GM19468 (cell line): Measurements from ENCODE around the gene RASA1.

Source experiments
- ATAC-seq: cut with Tn5 transposase; IDR thresholded peaks from one replicate; pipeline ENCODE4 v1.9.1; 2021; ENCODE audit warnings: mild to moderate bottlenecking, moderate library complexity, moderate number of reproducible peaks; ENCODE audit not compliant: unreplicated experiment; ENCODE audit errors: extremely low read depth

The RASA1 gene

DNA sequence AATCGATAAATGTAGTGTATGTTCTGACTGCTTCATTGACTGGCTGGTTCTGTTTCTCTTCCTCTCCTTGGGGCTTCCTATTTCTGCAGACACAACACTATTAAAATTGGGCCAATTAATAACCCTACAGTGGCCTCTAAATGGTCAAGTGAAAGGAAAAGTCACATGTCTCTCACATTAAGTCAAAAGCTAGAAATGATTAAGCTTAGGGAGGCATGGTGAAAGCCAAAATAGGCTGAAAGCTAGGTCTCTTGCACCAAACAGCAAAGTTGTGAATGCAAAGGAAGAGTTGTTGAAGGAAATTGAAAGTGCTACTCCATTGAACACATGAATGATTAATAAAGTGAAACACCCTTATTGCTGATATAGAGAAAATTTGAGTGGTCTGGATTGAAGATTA, 86.8 kb downstream of the RASA1 start:
- peak; percentile 70 for ATAC-seq

- no peak for ATAC-seq
Observed at GRCh38 chr5:87359106-87359505, 91.4 kb downstream of the RASA1 start.

GRCh38 chr5:87360132-87360531, 92.4 kb downstream of the RASA1 start:
- ATAC-seq, result no peak

DNA sequence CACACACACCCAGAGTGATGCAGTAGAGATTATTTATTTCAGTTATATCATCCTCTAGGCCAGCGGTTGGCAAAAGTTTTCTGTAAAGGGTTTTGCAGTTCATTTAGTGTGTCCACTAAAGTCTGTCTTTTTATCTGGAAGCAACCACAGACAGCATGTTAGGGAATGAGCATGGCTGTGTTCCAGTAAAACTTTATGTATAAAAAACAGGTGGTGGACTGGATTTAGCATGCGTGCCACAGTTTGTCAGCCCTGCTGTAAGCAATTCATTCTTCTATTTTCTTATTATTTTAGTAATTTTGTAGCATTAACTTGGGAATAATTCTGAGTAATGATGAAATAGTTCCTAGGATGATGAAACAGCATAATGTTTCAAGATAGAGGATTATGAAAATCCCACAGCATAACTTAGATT, 93.4 kb downstream of the RASA1 start:
- no peak for ATAC-seq

GRCh38 chr5:87361536-87362213, 94.0 kb downstream of the RASA1 start:
- no peak for ATAC-seq

DNA sequence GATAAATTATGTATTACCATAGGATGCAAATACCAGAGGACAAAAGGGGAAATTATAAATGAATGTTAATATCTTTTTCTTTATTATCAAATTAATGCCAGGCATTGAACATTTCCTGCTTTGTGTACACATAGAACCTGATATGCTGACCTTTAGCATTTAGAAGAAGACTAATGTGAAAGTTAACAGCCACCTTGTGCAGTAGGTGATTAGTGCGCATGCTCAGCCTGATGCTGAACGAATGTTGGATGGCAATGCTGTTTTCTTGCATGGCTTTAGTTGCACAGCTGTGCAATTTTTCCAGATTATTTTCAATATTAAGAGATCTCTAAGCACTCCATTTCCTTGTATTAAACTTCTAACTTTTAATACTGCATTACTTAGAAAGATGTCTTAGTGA, 99.6 kb downstream of the RASA1 start:
- ATAC-seq, result no peak

DNA sequence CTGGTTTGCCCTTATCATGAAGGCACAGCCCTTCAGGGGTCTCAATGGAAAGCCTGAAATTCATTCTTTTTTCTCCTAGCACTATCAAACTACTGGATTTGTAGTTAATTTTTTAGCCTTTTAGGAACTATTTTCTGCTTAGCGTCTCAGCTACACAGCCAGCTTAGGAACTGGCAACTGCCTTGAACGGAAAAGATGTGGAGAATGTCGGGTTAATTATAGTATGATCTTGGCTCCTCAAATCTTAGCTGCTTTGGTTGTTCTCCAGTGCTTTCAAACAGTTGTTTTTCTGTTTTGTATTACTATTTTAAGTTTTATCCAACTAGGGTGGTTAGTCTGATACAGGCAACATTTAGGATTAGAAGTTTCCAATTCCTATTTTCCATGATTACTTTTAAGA, 100.9 kb downstream of the RASA1 start:
- no peak for ATAC-seq

- no peak for ATAC-seq
Observed at GRCh38 chr5:87369431-87369830, 101.7 kb downstream of the RASA1 start.

- ATAC-seq, result no peak
Observed at GRCh38 chr5:87372705-87373104, 105.0 kb downstream of the RASA1 start.

DNA sequence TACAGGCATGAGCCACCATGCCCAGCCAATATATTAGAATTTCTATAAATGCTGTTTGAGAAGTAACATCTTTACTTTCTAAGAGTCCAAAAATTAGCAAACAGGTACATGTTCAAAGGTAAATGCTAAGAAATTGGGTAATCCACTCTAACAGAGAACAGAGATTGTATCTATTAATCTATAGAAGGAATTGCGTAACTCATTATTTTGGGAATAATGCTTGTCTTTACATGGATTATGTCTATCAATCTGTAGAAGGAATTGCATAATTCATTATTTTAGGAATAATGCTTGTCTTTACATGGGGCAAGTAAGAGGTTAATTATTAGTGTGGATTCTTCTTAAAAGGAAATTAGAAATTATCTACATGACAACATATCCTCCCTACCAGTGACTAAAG, 114.5 kb downstream of the RASA1 start:
- no peak for ATAC-seq

DNA sequence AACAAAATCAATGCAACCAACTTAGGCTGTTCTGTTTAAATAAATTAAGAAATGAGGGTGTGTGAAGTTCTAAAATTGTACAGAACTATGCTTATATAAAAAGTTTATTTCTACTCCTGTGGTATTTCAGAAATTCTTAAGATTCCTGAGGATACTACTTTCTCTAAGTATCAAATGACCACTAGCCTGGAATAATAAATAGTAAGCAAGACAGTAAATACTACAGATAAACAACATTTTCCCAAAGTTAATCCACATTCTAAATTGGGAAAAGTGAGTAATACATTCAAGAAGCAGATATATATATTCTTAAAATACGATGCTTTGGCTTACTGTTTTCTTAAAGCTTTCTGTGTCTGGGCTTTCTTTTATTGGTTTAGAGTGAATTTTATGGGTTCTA, 115.5 kb downstream of the RASA1 start:
- no peak for ATAC-seq

- ATAC-seq, result no peak
Observed at GRCh38 chr5:87385802-87386201, 118.1 kb downstream of the RASA1 start.

DNA sequence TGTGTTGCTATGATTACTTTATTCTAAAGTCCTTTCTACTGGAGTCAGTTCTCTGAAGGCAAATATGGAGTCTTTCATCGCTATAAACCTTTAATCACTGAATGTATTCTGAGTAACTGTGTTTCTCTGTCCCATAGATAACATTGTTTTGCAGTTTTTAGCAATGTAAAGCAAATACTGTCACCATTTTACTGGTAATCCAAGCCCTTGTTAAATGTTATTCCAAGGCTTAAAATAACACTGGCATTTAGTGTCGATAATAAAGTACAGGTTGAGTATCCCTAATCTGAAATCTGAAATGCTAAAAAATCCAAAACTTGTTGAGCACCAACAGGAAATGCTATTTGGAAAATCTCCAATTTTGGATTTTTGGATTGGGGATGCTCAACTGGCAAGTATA, 120.4 kb downstream of the RASA1 start:
- no peak for ATAC-seq

GRCh38 chr5:87389296-87390034, 121.8 kb downstream of the RASA1 start:
- ATAC-seq, result no peak

GRCh38 chr5:87390075-87390474, 122.4 kb downstream of the RASA1 start:
- no peak for ATAC-seq

GRCh38 chr5:87390576-87391199, 123.0 kb downstream of the RASA1 start:
- no peak for ATAC-seq

DNA sequence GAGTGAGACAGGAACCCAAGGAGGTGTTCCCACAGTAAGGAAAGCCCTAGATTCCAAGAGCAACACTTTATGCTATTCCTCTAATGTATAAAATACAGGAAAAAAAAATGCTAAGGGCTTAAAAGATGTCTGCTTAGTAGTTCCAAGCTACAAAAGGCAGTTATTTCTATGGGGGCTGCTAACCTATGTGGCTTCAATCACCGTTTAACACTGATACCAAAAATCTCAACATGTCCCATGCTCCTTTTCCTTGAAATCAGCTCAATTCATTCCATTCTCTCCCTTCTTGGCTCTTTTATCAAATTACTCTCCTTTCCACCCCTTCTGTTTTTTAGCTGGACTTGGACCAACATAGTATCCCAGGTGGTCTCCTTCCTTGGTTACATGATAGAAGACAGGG, 124.5 kb downstream of the RASA1 start:
- ATAC-seq, result no peak

- ATAC-seq, result no peak
Observed at GRCh38 chr5:87392801-87393200, 125.1 kb downstream of the RASA1 start.

- ATAC-seq, result no peak
Observed at GRCh38 chr5:87393331-87393730, 125.6 kb downstream of the RASA1 start.

- no peak for ATAC-seq
Observed at GRCh38 chr5:87394411-87395165, 126.9 kb downstream of the RASA1 start.
